GM23248 (cell line): ENCODE measurements around the gene HMCES. TPM values are rescaled to one million over a fixed set of nuclear protein-coding genes. Genes with fewer than 3 reads are reported as not detected.

Source experiments
- DNase-seq: peaks from one replicate; pipeline ENCODE4 v3.0.0-alpha.2; 2015
- H2AFZ ChIP-seq: fragments of 200-600 bp; sonication (generic); 2 replicates; pipeline ENCODE4 v1.6.1; 2016; ENCODE audit warnings: antibody characterized with exemption
- H3F3A ChIP-seq: fragments of 200-600 bp; sonication (generic); 2 replicates; pipeline ENCODE4 v1.6.1; 2016; ENCODE audit warnings: mild to moderate bottlenecking, antibody characterized with exemption, mixed run types; ENCODE audit not compliant: insufficient read depth
- H3K27ac ChIP-seq: fragments of 200-600 bp; sonication (generic); 2 replicates; pipeline ENCODE4 v1.5.1; 2016; ENCODE audit warnings: mild to moderate bottlenecking
- H3K27me3 ChIP-seq: fragments of 200-600 bp; sonication (generic); replicated peaks from 2 replicates; pipeline ENCODE4 v1.6.1; 2016; ENCODE audit warnings: mild to moderate bottlenecking; ENCODE audit not compliant: insufficient read depth
- H3K36me3 ChIP-seq: fragments of 200-600 bp; sonication (generic); 2 replicates; pipeline ENCODE4 v1.6.1; 2016; ENCODE audit warnings: low read depth, mild to moderate bottlenecking
- H3K4me1 ChIP-seq: fragments of 200-600 bp; sonication (generic); 2 replicates; pipeline ENCODE4 v1.6.1; 2016; ENCODE audit warnings: mild to moderate bottlenecking; ENCODE audit not compliant: insufficient read depth
- H3K4me2 ChIP-seq: fragments of 200-600 bp; sonication (generic); one replicate; pipeline ENCODE4 v1.6.1; 2016; ENCODE audit warnings: mild to moderate bottlenecking; ENCODE audit not compliant: unreplicated experiment
- H3K4me3 ChIP-seq: fragments of 200-600 bp; sonication (generic); 2 replicates; pipeline ENCODE4 v1.5.1; 2016; ENCODE audit warnings: mild to moderate bottlenecking
- H3K79me2 ChIP-seq: fragments of 200-600 bp; sonication (generic); 2 replicates; pipeline ENCODE4 v1.6.1; 2016; ENCODE audit warnings: mild to moderate bottlenecking; ENCODE audit not compliant: insufficient read depth
- H3K9ac ChIP-seq: fragments of 200-600 bp; sonication (generic); 2 replicates; pipeline ENCODE4 v1.6.1; 2016; ENCODE audit warnings: mild to moderate bottlenecking
- H3K9me2 ChIP-seq: fragments of 200-600 bp; sonication (generic); 2 replicates; pipeline ENCODE4 v1.6.1; 2016; ENCODE audit warnings: mixed run types, mild to moderate bottlenecking, moderate library complexity; ENCODE audit not compliant: insufficient read depth
- H3K9me3 ChIP-seq: fragments of 200-600 bp; sonication (generic); one replicate; pipeline ENCODE4 v1.6.1; 2017; ENCODE audit warnings: low read depth
- H4K20me1 ChIP-seq: fragments of 200-600 bp; sonication (generic); 2 replicates; pipeline ENCODE4 v1.6.0; 2016; ENCODE audit not compliant: insufficient read depth
- EZH2 ChIP-seq: fragments of 200-600 bp; sonication (generic); IDR thresholded peaks from 2 replicates; pipeline ENCODE4 v1.6.1; 2018; ENCODE audit warnings: antibody characterized with exemption, mild to moderate bottlenecking; ENCODE audit not compliant: insufficient read depth, poor library complexity, severe bottlenecking
- EZH2phosphoT487 ChIP-seq: fragments of 200-600 bp; sonication (generic); IDR thresholded peaks from 2 replicates; pipeline ENCODE4 v1.6.1; 2018; ENCODE audit warnings: antibody characterized with exemption, moderate library complexity, mild to moderate bottlenecking, low read depth; ENCODE audit not compliant: insufficient read depth
- WGBS, 2 experiments: methylation state at CpG; one replicate each; pipeline ENCODE4 v1.1.6; 2015 to 2017; ENCODE audit warnings: low lambda C conversion rate in 2 of 2, low coverage in 1 of 2; ENCODE audit errors: missing lambda C conversion rate in 2 of 2; 5-methylcytosine and 5-hydroxymethylcytosine counted together
- in situ Hi-C: fragments of 300-500 bp; cut with MboI; formaldehyde crosslinking; loops from 2 replicates; pipeline ENCODE4 v1.15.0; 2020
- polyA plus RNA-seq: library from polyadenylated mRNA; unstranded; fragments of >200 nt; fragmentation: Nextera tagmentation; extraction: Ambion mirVana; gene quantifications from 2 replicates; pipeline ENCODE4 v1.2.1, GENCODE V29; 2016
- total RNA-seq: library from RNA; depleted of rRNA; stranded (reverse); fragments of >200 nt; shearing (Covaris generic); gene quantifications from 2 replicates; pipeline ENCODE4 v1.2.3, GENCODE V29; 2014

The HMCES gene
- total and polyA plus RNA-seq, 2 experiments from 2014 or later = 12.5 to 33.2 TPM

DNA sequence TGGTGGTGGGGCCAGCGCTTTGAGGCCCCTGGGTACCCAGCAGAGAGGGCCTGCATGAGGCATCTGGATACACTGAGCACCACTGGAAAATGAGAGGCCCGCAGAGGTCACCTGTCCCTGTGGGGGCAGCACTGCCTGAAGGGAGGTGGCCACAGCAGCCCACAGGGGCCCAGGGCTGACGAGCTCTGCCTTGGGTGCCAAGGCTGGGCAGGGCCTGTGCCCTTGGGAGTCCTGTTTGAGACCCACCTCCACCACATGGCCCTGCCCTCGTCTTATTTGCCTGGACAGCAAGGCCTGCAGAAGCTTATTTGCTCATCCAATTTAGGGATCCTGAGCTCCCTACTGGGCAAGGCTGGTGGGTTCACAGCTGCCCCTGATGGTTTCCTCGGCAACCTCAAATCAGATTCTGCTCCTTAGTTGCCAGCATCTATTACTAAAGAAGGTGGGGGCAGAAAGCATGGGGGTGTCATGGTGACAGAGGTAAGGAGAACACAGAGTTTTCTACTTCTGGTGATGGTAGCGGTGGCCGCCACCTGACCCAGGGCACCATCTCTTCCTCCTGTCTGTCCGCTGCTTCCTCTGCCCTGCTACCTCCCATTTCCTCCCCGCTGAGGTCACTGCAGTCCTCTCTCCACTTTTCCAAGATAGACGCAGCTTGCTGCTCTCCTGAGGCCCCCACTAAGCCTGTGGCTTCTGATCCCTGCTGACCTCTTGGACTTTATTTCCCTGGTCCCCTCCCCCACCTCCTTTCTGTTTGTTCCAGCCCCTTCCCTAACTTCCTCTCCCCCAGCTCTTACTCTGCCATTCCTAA lies 62.9 kb downstream of the HMCES start:
- no peak overlapping the region for H3K4me3 ChIP-seq
- no peaks in the 10 kb centered on the region for H3K9me2 ChIP-seq
- no peak for DNase-seq
- no peak overlapping the region for H3K9ac ChIP-seq
- H3K9me3 ChIP-seq = no peaks in the 10 kb centered on the region
- H3K4me2 ChIP-seq = no peak overlapping the region
- H3K4me1 ChIP-seq = no peaks in the 10 kb centered on the region
- H2AFZ ChIP-seq = no peak overlapping the region
- 0 out of 2 replicates have a peak, but pooled peaks cover 8% of the 10 kb centered on the region for H3K27me3 ChIP-seq
- in situ Hi-C loops = no loop called here
- H4K20me1 ChIP-seq = no peaks in the 10 kb centered on the region
- no peak overlapping the region for H3K27ac ChIP-seq
- H3K79me2 ChIP-seq = no peaks in the 10 kb centered on the region
- no peaks in the 10 kb centered on the region for H3F3A ChIP-seq
- 77 to 80% methylated on average over 8 to 10 of the region's 10 CpGs for WGBS, 2 experiments
- TF ChIP-seq EZH2 (no peak), EZH2phosphoT487 (no peak)
- no peaks in the 10 kb centered on the region for H3K36me3 ChIP-seq

DNA sequence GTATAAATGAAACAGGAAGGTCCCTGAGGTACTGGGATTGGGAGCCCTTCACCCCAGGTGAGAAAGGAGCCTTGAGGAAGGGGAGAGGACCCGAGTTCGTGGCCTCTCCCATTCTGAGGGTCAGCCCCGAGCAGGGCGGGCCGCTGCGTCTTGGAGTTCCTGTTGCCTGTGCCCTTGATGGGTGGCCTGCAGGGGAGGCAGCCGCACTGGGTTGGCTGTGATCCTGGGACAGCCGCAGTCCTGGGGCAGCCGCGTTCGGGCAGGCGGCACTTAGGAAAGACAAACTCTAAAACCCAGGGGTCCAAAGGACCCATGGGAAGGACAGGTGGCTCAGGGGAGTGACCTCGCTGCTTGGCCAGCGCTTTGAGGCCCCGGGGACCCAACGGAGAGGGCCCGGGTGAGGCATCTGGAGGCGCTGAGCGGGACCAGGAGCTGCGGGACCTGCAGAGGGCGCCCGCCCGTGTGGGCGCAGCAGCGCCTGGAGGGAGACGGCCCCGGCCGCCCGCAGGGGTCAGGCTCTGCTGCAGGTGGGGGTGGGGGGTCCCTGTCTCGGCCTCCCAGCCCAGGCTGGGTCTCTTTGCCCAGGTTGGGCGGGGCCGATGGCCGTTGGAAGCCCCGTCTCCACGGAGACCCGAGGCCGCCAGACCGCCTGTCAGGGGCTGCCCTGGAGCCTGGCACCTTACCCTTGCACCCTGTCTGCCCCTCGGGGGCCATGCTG lies 65.1 kb downstream of the HMCES start:
- 0 out of 2 replicates have a peak overlapping the region, but pooled peaks have one; percentile 42 for H2AFZ ChIP-seq

DNA sequence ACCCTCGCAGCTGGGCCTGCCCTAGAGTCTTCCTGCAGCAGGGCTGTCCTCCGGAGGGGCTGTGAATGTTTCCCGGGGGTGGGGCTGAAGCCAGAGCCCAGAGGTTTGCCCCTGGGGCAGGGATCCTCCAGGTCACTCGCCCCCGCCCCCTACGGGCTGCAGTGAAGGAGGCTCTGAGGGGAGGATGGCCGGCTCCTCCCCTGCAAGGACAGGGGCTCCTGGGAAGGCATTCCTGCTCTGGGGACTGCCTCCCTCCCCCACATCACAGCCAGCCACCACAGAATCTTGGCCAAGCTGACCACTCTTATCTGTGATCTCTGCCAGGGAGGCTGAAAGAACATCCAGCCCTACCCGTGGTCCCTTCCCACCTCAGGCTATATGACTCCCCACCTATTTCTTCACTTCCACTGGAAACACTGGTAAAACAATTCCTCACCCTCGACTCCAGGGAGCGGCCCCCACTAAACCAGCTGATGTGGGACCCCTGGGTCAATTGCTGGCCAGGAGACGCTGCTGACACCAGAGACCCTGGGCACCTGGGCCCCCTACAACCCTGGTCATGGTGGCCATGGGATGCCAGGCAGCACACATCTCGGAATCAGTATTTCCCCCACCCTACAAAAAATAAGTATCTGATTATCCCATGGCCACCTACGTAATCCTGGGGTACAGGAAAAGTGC lies 66.0 kb downstream of the HMCES start:
- Histone ChIP-seq H3K27me3 (0 out of 2 replicates have a peak, but pooled peaks cover 8% of the 10 kb centered on the region), H3K9me3 (no peaks in the 10 kb centered on the region), H3K9ac (no peak overlapping the region), H4K20me1 (no peaks in the 10 kb centered on the region), H3F3A (no peaks in the 10 kb centered on the region), H3K36me3 (no peaks in the 10 kb centered on the region), H2AFZ (no peak overlapping the region), H3K4me3 (no peak overlapping the region), H3K9me2 (no peaks in the 10 kb centered on the region), H3K79me2 (no peaks in the 10 kb centered on the region), H3K4me1 (no peaks in the 10 kb centered on the region), H3K4me2 (no peak overlapping the region), H3K27ac (no peak overlapping the region)
- in situ Hi-C loops = no loop called here
- WGBS, 2 experiments = 41 to 50% methylated on average over 11 to 12 of the region's 13 CpGs
- TF ChIP-seq EZH2phosphoT487 (no peak), EZH2 (no peak)
- DNase-seq = no peak

More for the DNA sequence above, 65.1 kb downstream of the HMCES start:
- Histone ChIP-seq H3F3A (no peaks in the 10 kb centered on the region), H3K36me3 (no peaks in the 10 kb centered on the region), H3K27ac (no peak overlapping the region), H3K9ac (no peak overlapping the region), H3K4me3 (no peak overlapping the region), H3K4me1 (no peaks in the 10 kb centered on the region), H3K9me2 (no peaks in the 10 kb centered on the region), H3K79me2 (no peaks in the 10 kb centered on the region), H3K27me3 (0 out of 2 replicates have a peak, but pooled peaks cover 8% of the 10 kb centered on the region), H3K9me3 (no peaks in the 10 kb centered on the region), H3K4me2 (peak overlapping the region; percentile 49), H4K20me1 (no peaks in the 10 kb centered on the region)
- TF ChIP-seq EZH2 = no peak
- no peak for TF ChIP-seq EZH2phosphoT487
- peak; percentile 71 for DNase-seq
- WGBS, 2 experiments = 15 to 16% methylated on average over 17 to 31 of the region's 39 CpGs
- in situ Hi-C loops = no loop called here

DNA sequence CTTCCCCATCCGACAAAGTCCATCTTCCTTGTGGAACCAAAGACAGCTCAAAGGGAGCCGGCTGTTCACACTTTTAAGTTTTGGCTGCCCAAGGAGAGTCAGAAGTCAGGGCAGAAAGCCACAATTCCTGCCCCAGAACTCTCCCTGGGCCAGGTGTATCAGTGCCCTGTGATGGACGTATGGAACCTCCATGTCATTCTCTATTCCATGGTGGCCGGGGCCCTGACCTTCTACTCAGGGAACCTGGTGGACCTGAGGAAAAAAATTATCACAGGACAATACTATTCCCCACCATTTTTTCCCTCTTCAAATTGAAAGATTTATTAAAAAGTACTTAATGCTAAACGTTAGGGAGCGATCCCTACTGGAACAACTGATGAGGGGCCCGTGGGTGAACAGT lies 66.6 kb downstream of the HMCES start:
- Histone ChIP-seq H3K4me3 (no peak overlapping the region), H3K79me2 (no peaks in the 10 kb centered on the region), H4K20me1 (no peaks in the 10 kb centered on the region), H3K9me2 (no peaks in the 10 kb centered on the region), H3K4me1 (no peaks in the 10 kb centered on the region), H3K27ac (no peak overlapping the region), H3F3A (no peaks in the 10 kb centered on the region), H3K9ac (no peak overlapping the region), H3K27me3 (0 out of 2 replicates have a peak, but pooled peaks cover 8% of the 10 kb centered on the region), H2AFZ (no peak overlapping the region), H3K9me3 (no peaks in the 10 kb centered on the region), H3K36me3 (no peaks in the 10 kb centered on the region), H3K4me2 (no peak overlapping the region)
- in situ Hi-C loops = no loop called here
- WGBS, 2 experiments = 66 to 68% methylated on average over 7 of the region's 7 CpGs
- no peak for DNase-seq
- TF ChIP-seq EZH2phosphoT487 (no peak), EZH2 (no peak)
